ENCODE measurements around the gene OSBP2. TPM values are rescaled to one million over a fixed set of nuclear protein-coding genes. Genes with fewer than 3 reads are reported as not detected.

OSBP2 gene
- total and polyA plus RNA-seq, 10 of the 15 experiments (the other 5 are each of a cell fraction or from before 2014, with no cell fraction given): 0.11 to 7.7 (median 3.6) TPM

DNA sequence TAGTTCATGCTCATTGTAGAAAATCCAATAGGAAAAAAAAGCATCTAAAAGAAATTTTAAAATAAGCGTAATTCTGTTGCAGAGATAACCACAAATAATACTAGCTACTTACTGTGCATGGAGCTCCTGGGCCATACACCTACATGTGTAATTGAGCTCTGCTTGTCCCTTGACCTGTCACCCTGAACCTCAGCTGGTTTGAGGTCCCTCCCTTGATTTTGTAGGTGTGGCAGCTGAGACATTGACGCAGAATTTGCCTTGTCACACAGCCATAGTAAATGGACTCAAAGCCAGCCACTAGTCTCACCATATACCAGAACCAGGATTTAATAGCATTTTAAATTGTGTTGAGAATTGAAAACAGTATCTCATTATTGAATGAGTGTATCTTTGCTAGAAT lies 138.6 kb downstream of the OSBP2 start:
- Histone ChIP-seq H3K9me3 (replicated peaks; ENCODE audit: control insufficient read depth, insufficient read depth, low read length) (no peaks in the 10 kb centered on the region), H3K9ac (ENCODE audit: control insufficient read depth, insufficient read depth, low read length) (no peak overlapping the region), H4K20me1 (ENCODE audit: control insufficient read depth, insufficient read depth) (no peaks in the 10 kb centered on the region), H2AFZ (ENCODE audit: control insufficient read depth, low read depth, low read length) (no peak overlapping the region), H3K27me3 (replicated peaks in 1 of 2; ENCODE audit: control insufficient read depth in 2 of 2, insufficient read depth in 2 of 2, low read length in 1 of 2) (no peaks in the 10 kb centered on the region; a peak in 2 of 4 replicates), H3K27ac (ENCODE audit: control insufficient read depth, insufficient read depth) (no peak overlapping the region), H3K4me1 (ENCODE audit: control insufficient read depth, insufficient read depth, low read length) (no peaks in the 10 kb centered on the region; the same call in 1 of the 2 replicates), H3K36me3 (ENCODE audit: control insufficient read depth in 2 of 2, insufficient read depth in 2 of 2, low read length in 1 of 2) (no peaks in the 10 kb centered on the region), H3K4me3 (no peak overlapping the region), H3K4me2 (ENCODE audit: control insufficient read depth, insufficient read depth) (no peak overlapping the region), H3K79me2 (ENCODE audit: control insufficient read depth, insufficient read depth, low read length) (no peaks in the 10 kb centered on the region)
- no TSS peak for BruUV-seq (replicated peaks)
- DNase-seq (ENCODE audit: low read depth, low spot score): no peak
- POLR2A ChIA-PET: no interaction called here
- no peak for ATAC-seq
- TF ChIP-seq RFX5 (IDR thresholded peaks at IDR 0.05; ENCODE audit: low read depth, low read length) (no peak), SKIL (IDR thresholded peaks at IDR 0.05; ENCODE audit: low read depth, poor library complexity, severe bottlenecking) (no peak), EZH2 (IDR thresholded peaks at IDR 0.05; ENCODE audit: borderline replicate concordance, control insufficient read depth, low read depth, low read length) (no peak), EED (IDR thresholded peaks at IDR 0.05; ENCODE audit: low read depth) (no peak), POLR2AphosphoS5 (IDR thresholded peaks at IDR 0.05; ENCODE audit: low read length) (no peak), BACH1 (IDR thresholded peaks at IDR 0.05; ENCODE audit: borderline replicate concordance) (no peak), CHD2 (IDR thresholded peaks at IDR 0.05; ENCODE audit: borderline replicate concordance, low read depth, low read length) (no peak), NFYA (IDR thresholded peaks at IDR 0.05; ENCODE audit: borderline replicate concordance, low read depth, low read length) (no peak), MEF2A (IDR thresholded peaks at IDR 0.05; ENCODE audit: insufficient read depth, low read depth, low read length) (no peak), FOXK2 (IDR thresholded peaks at IDR 0.05) (no peak), SP1 (IDR thresholded peaks at IDR 0.05; ENCODE audit: low read depth, low read length) (no peak), SMAD5 (IDR thresholded peaks at IDR 0.05; ENCODE audit: low read depth) (no peak), SMAD1 (IDR thresholded peaks at IDR 0.05; ENCODE audit: low read depth, partially characterized antibody) (no peak), REST (IDR thresholded peaks at IDR 0.05; ENCODE audit: low read depth, low read length) (no peak), SPI1 (IDR thresholded peaks at IDR 0.05; ENCODE audit: borderline replicate concordance, insufficient read depth, low read depth, low read length) (no peak)
- TF ChIP-seq, protein P1, sequence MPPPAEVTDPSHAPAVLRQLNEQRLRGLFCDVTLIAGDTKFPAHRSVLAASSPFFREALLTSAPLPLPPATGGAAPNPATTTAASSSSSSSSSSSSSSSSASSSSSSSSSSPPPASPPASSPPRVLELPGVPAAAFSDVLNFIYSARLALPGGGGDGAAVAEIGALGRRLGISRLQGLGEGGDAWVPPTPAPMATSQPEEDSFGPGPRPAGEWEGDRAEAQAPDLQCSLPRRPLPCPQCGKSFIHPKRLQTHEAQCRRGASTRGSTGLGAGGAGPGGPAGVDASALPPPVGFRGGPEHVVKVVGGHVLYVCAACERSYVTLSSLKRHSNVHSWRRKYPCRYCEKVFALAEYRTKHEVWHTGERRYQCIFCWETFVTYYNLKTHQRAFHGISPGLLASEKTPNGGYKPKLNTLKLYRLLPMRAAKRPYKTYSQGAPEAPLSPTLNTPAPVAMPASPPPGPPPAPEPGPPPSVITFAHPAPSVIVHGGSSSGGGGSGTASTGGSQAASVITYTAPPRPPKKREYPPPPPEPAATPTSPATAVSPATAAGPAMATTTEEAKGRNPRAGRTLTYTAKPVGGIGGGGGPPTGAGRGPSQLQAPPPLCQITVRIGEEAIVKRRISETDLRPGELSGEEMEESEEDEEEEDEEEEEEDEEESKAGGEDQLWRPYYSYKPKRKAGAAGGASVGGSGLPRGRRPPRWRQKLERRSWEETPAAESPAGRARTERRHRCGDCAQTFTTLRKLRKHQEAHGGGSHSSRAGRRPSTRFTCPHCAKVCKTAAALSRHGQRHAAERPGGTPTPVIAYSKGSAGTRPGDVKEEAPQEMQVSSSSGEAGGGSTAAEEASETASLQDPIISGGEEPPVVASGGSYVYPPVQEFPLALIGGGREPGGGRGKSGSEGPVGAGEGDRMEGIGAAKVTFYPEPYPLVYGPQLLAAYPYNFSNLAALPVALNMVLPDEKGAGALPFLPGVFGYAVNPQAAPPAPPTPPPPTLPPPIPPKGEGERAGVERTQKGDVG (CRISPR knock-in tag; IDR thresholded peaks at IDR 0.05): no peak
- intact Hi-C loops (cut with micrococcal nuclease; ENCODE audit: unreplicated experiment) (no loop called here), in situ Hi-C loops (cut with MboI) (no loop called here)
- no peak for FAIRE-seq
- WGBS (ENCODE audit: insufficient coverage, insufficient replicate concordance, low lambda C conversion rate, missing lambda C conversion rate): 64% methylated on average over 2 of the region's 2 CpGs
- CTCF ChIA-PET: interaction anchor here (1.0 kb wide), 1 partner anchor 11 kb away, joined by 3 read pairs; no protein-coding TSS in a partner anchor
- RAD21 ChIA-PET (ENCODE audit: unreplicated experiment): no interaction called here
- SMC1A ChIA-PET (ENCODE audit: uncharacterized antibody, unreplicated experiment): no interaction called here
